Skeletal muscle satellite cell (primary cell): Measurements from ENCODE around the gene GBP5.
"Not testable (repeated sequence)": the region's sequence is repeated elsewhere in the genome, so short reads cannot be mapped to it uniquely, and the experiment has no call there.

Experiments
- H3K27me3 ChIP-seq: 2 replicates; pipeline ENCODE4 v1.7.0; 2013; ENCODE audit warnings: low read length; ENCODE audit not compliant: control insufficient read depth, insufficient read depth
- H3K36me3 ChIP-seq: 2 replicates; pipeline ENCODE4 v1.7.0; 2013; ENCODE audit warnings: mild to moderate bottlenecking, control low read depth, low read length; ENCODE audit not compliant: insufficient read depth
- H3K4me1 ChIP-seq: 2 replicates; pipeline ENCODE4 v1.7.0; 2013; ENCODE audit warnings: low read length; ENCODE audit not compliant: control insufficient read depth, insufficient read depth
- H3K4me2 ChIP-seq: 2 replicates; pipeline ENCODE4 v1.7.0; 2013; ENCODE audit warnings: mild to moderate bottlenecking, low read length
- H3K4me3 ChIP-seq: 2 replicates; pipeline ENCODE4 v1.7.0; 2013; ENCODE audit warnings: low read length
- H3K9ac ChIP-seq: 2 replicates; pipeline ENCODE4 v1.7.0; 2013; ENCODE audit warnings: mild to moderate bottlenecking, low read depth, low read length, moderate library complexity
- H3K9me3 ChIP-seq: replicated peaks from 2 replicates; pipeline ENCODE4 v1.7.0; 2013; ENCODE audit warnings: mild to moderate bottlenecking, control low read depth, low read length

GBP5 gene

DNA sequence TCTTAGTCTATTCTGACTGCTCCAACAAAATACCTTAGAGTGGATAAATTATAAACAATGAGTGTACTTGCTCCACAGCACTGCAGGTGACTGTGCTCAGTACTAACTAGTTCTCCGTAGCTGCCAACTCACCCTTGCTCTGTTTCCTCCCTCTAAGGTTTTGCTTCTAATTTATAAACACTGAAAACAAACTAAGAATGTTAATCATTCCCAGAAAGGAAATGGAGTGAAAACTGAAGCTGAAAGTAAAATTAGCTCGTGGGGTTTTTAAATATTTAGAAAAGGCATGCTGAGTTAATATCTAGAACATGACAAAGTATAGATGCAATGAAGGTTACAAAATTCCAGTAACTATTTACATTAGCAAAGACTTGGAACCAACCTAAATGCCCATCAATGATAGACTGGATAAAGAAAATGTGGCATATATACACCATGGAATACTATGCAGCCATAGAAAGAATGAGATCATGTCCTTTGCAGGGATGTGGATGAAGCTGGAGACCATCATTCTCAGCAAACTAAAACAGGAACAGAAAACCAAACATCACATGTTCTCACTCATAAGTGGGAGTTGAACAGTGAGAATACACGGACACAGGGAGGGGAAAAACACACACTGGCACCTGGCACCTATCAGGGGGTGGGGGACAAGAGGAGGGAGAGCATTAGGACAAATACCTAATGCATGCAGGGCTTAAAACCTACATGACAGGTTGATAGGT lies 27.2 kb upstream of the GBP5 start:
- not testable (repeated sequence) for H3K9ac ChIP-seq, H3K9me3 ChIP-seq, H3K4me1 ChIP-seq, H3K36me3 ChIP-seq, H3K27me3 ChIP-seq, H3K4me3 ChIP-seq, H3K4me2 ChIP-seq

DNA sequence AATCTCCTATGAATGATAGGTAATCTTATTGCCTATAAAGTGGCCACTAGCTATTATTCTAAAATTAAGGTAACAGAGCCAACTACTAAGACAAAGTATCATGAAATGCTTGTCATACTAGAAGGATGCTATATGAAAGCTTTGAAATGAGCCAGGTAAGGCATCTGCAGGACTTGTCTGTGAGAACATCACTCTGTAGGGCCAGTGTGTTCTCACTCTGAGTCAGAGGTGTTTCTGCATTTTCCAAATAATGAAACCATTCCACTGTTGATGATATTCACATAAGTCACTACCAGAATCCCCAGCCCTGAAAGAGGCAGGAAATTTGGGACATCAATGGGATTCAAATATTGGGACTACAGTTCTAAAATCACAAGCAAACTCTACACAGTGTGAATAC lies 25.8 kb upstream of the GBP5 start:
- Histone ChIP-seq H3K9ac (no peak overlapping the region), H3K36me3 (no peaks in the 10 kb centered on the region), H3K27me3 (no peaks in the 10 kb centered on the region)

DNA sequence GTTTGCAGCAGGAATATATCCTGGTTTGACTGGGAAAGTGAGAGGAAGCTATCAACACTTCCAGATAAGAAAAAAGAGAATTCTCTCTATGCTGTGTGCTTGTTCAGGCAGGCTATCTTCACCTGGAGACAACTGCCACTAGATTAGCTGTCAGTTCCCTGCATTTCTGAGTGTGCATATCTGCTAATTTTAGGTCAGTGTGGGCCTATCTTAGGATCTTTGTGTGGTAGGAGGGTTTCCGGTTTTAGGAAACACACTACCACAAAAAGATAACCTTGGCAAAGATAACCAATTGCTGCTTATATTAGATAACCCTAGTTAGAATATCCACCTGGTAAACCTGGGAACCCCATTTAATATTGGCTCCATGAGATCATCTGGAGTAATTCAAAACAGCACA lies 22.5 kb upstream of the GBP5 start:
- Histone ChIP-seq H3K36me3 (no peaks in the 10 kb centered on the region), H3K4me2 (no peak overlapping the region), H3K4me1 (no peaks in the 10 kb centered on the region), H3K27me3 (no peaks in the 10 kb centered on the region), H3K4me3 (no peak overlapping the region), H3K9ac (no peak overlapping the region), H3K9me3 (no peaks in the 10 kb centered on the region)

More for the DNA sequence above, 25.8 kb upstream of the GBP5 start:
- Histone ChIP-seq H3K4me2 (no peak overlapping the region), H3K4me1 (no peaks in the 10 kb centered on the region), H3K4me3 (no peak overlapping the region), H3K9me3 (no peaks in the 10 kb centered on the region)

DNA sequence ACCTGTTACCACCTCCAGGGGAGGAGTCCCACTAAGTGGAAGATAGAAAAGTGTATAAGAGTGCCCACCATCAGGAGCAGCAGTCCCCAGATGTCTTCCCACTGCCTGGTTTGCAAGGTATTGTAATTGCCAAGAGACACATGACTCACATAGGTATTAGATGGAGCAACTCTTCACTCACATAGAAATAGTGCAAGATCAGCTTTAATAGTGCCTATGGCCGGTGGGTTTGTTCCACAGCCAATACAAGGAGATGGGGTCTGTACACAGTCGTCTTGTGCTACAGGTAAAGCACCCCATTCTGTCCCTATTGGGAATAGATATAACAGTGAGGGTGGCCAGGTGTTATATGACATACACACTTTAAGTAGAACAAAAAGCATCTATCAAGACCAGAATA lies 18.6 kb upstream of the GBP5 start:
- H3K9ac ChIP-seq = no peak overlapping the region
- H3K36me3 ChIP-seq = no peaks in the 10 kb centered on the region
- no peak overlapping the region for H3K4me2 ChIP-seq
- H3K9me3 ChIP-seq = no peaks in the 10 kb centered on the region
- H3K27me3 ChIP-seq = no peaks in the 10 kb centered on the region
- H3K4me1 ChIP-seq = no peaks in the 10 kb centered on the region
- no peak overlapping the region for H3K4me3 ChIP-seq

DNA sequence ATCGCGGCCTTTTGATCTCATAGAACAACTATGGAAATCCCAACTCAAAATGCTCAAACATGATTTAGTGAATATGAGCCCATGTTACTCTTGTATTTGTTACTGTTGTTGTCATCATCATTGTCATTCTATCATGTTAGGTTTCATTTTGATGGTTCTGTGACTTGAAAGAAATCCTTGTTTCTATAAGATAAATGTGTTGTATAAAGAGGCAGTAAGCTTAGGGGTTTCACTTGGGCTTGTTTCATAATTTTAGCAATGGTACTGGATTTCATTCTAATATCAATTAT lies 15.3 kb upstream of the GBP5 start:
- no peaks in the 10 kb centered on the region for H3K4me1 ChIP-seq
- no peaks in the 10 kb centered on the region for H3K27me3 ChIP-seq
- H3K36me3 ChIP-seq = no peaks in the 10 kb centered on the region
- H3K4me2 ChIP-seq = no peak overlapping the region
- no peak overlapping the region for H3K4me3 ChIP-seq
- H3K9ac ChIP-seq = no peak overlapping the region
- H3K9me3 ChIP-seq = no peaks in the 10 kb centered on the region

DNA sequence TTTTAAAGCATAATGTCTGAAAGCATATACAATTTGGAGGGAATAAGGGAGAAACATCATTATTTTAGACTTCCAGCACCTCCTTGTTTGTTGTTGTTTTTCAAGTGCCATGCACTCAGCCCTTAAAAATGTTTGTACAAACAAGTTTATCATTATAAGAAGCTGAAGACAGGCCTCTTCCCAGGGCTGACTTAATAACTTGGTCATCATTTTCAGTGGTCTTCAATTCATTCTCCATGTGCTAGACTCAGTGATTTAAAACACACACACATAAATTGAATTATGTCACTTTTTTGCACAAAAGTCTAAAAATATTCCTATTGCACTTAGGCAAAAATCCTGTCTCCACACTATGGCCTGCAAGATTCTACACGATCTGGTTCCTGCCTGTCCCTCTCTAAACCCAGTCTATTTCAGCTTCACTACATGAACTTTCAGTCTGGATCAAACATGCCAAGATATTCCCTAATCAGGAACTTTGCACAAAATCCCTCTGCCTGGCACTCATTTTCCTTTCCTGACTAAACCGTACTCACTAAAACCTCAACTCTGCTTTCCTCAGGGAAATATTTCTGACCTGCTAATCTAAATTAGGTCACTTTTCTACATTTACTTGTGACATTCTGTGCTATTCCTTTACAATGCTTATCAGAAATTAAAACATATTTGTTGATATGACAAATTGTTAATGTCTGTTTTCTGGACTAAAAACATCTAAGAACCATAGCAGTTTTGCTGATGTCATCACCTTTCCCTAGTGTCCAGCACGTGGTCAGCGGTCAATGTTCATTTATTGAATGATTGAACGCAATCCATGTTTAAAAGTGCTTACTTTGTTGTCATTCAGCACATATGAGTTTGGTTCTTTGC lies 14.8 kb upstream of the GBP5 start:
- Histone ChIP-seq H3K9ac (no peak overlapping the region), H3K4me3 (no peak overlapping the region), H3K4me2 (no peak overlapping the region), H3K27me3 (no peaks in the 10 kb centered on the region), H3K36me3 (no peaks in the 10 kb centered on the region), H3K9me3 (no peaks in the 10 kb centered on the region), H3K4me1 (no peaks in the 10 kb centered on the region)

DNA sequence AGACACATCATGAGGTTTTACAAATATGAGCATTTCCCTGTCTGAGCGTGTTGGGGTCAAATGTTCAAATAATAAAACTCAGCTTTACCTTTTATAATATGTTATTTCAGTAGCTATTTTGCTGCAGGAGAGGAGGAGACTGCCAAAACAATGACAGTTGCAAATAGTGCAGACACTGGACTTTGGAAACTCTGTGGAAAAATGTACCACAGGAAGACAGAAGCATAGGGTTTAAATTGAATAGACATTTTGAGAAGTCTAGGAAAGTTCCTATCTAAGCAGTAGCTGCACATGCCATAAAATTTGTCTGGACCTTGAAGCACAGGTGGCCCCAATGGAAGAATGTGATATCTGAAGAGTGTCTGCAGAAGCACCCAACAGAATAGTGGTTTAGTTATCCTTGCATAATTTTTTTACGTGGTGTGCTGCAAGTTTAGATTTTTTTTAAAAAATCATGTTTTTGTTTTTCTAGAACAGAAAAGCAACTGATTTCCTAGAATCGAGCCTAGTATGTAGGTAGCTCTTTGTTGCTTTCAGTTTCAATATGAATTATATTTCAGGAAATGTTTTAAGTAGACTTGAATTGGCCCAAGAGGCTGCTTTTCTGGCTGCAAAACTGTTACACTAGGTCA lies 14.0 kb upstream of the GBP5 start:
- Histone ChIP-seq H3K27me3 (no peaks in the 10 kb centered on the region), H3K9ac (no peak overlapping the region), H3K9me3 (no peaks in the 10 kb centered on the region), H3K4me2 (no peak overlapping the region), H3K4me3 (no peak overlapping the region), H3K36me3 (no peaks in the 10 kb centered on the region), H3K4me1 (no peaks in the 10 kb centered on the region)

DNA sequence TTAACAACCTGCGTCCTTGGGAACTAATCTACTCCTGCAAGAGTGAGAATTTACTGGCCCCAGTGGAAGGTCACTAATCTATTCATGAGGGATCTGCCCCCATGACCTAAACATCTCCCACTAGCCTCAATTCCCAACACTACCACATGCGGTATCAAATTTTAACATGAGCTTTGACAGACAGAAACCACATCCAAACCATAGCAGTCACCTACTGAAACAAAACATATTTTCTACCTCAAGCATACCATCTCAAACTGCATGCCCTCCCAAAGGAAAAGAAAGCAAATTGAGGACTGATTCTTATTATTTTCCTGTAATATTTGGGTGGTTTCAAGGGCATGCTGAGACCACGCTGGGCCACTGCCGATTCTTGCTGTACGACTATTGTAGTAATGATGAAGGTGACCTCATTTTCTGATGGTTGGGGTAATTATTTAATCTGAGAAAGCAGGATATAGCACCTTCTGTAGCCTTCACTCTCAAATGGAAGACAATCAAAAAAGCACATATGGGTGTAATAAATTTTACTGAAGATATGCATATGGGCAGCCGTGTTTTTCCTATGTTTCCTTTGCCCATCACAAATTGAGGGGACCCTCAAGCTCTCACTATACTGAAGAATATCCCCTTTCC lies 13.2 kb upstream of the GBP5 start:
- Histone ChIP-seq H3K36me3 (no peaks in the 10 kb centered on the region), H3K9ac (no peak overlapping the region), H3K4me3 (no peak overlapping the region), H3K4me1 (no peaks in the 10 kb centered on the region), H3K27me3 (no peaks in the 10 kb centered on the region), H3K4me2 (no peak overlapping the region), H3K9me3 (no peaks in the 10 kb centered on the region)

DNA sequence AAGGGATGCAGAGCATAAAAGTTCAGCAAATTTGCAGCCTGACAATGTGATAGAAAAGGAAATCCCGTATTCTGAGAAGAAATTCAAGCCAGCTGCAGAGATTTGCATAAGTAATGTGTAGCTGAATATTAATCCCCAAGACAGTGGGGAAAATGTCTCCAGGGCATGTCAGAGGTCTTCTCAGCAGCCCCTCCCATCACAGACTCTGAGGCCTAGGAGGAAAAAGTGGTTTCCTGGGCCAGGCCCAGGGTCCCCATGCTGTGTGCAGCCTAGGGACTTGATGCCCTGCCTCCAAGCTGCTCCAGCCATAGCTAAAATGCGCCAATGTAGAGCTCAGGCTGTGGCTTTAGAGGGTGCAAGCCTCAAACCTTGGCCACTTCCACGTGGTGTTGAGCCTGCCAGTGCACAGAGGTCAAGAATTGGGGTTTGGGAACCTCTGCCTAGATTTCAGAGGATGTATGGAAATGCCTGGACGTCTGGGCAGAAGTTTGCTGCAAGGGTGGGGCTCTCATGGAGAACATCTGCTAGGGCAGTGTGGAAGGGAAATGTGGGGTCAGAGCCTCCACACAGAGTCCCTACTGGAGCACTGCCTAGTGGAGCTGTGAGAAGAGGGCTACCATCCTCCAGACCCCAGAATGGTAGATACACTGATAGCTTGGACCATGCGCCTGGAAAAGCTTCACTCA lies 11.6 kb upstream of the GBP5 start:
- not testable (repeated sequence) for H3K4me1 ChIP-seq, H3K4me2 ChIP-seq, H3K36me3 ChIP-seq, H3K9me3 ChIP-seq, H3K27me3 ChIP-seq, H3K9ac ChIP-seq, H3K4me3 ChIP-seq

DNA sequence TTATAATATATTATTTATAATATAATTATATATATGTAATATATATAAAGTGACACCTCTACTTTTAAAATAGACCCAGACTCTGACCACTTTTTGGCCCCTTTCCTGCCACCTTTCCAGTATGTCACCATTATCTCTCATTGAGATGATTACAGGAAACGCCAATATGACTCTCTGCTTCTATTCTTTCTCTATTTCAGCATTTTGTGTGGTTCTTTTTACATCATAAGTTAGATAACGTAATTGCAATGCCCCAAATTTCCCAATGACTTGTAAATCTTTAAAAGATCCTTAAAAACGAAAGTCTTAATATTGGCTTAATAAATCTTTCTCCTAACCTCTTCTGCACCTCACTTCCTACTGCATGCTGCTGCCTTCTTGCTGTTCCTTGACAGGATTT lies 8.1 kb upstream of the GBP5 start:
- Histone ChIP-seq H3K4me1 (no peaks in the 10 kb centered on the region), H3K9me3 (no peaks in the 10 kb centered on the region), H3K9ac (no peak overlapping the region), H3K27me3 (no peaks in the 10 kb centered on the region), H3K4me3 (no peak overlapping the region), H3K36me3 (no peaks in the 10 kb centered on the region), H3K4me2 (no peak overlapping the region)

DNA sequence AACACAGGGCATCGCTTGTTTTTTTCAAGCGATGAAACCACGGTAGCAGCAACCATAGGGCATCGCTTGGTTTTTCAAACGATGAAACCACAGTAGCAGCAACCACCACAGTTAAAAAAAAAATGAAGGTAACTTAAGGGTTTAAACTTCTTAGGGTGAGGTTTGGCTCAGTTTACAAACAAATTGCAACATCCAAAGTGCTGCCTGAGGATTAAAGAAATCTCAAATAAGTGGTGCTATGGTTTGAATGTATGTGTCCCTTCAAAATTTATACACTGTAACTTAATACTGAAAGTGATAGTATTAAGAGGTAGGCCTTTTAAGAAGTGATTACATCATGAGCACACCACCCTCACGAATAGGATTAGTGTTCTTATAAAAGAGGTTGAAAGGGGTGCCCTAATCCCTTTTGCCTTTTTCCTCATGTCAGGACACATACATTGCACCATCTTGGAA lies 6.4 kb upstream of the GBP5 start:
- H3K9ac ChIP-seq = no peak overlapping the region
- H3K4me3 ChIP-seq = no peak overlapping the region
- peaks cover 12% of the 10 kb centered on the region for H3K4me1 ChIP-seq
- H3K27me3 ChIP-seq = no peaks in the 10 kb centered on the region
- H3K9me3 ChIP-seq = no peaks in the 10 kb centered on the region
- no peaks in the 10 kb centered on the region for H3K36me3 ChIP-seq
- H3K4me2 ChIP-seq = no peak overlapping the region
